ENCODE data around the gene ANKRD13B.
"Not testable (repeated sequence)": the region's sequence is repeated elsewhere in the genome, so short reads cannot be mapped to it uniquely, and the experiment has no call there.

Gene ANKRD13B

DNA sequence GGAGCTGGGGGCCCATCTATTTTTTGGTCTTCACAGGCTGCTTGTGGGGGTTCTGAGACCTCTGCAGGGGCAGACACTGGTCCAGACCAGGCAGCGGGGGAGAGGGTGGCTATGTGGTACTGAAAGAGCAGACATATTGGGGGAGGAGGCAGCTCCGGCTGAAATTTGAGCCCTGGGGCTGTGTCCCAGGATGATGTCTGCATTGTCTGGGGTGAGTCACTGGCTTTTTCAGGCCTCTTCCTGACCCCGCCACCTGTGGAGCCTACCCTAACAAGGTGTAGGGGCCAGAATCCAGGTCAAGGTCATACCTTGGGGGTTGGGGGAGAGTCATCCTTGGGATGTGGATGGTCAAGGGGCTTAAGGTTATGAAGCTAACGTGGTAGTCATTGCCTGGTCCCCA is 27.3 kb downstream of the ANKRD13B start:
- DNase-seq: no peak

DNA sequence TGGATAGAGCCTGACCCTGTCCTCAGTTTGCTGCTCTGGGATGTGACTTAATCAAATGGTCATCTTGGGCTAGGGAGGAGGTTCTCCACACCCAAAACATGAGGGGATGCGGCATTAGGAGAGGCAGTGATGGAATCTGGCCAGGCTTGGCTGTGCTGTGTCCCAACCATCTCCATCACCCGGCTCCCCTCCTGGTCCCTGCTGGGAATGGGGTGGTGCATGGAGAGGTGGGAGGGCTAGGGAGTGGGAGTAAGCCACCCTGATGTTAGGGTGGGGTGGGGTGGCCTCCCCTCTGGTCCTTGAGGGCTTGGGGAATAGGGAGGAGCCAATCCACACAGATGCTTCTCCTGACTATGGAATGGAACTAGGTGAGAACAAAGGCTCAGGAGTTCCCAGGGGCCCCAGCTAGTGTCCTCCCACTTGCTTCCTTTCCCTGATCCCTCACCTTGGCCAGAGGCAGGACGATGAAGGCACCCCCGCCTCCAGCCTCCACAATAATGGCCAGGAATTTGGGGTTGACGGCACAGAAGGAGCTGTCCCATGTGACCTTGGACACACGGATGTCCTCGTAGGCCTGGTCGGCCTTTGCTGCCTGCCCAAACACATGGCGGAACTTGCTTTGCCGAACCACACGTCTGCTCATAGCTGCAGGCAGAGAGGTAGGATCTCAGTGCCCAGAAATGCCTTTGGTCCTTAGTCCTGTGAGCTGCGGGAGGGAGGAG is 28.0 kb downstream of the ANKRD13B start:
- DNase-seq: no peak

DNA sequence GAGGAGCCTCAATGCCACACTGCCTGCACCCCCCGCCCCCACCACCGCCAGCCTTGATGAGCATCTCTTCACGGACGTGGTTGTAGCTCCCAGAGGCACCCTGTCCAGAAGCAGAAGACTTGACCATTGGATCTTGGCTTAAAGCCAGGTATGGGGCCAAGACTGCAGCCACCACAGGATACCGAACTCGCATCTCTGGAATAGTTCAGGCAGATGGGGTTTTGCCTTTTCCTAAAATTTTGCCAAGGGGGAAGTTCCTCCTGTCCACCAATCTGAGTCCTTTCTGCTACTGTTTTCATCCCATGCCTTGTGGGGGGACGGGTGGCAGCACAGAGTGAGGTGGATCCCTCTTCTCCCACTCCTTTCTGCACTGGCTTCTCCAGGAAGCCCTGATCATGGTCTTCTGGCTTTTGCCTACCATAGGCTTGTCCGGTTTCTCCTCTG is 28.8 kb downstream of the ANKRD13B start:
- DNase-seq: no peak

DNA sequence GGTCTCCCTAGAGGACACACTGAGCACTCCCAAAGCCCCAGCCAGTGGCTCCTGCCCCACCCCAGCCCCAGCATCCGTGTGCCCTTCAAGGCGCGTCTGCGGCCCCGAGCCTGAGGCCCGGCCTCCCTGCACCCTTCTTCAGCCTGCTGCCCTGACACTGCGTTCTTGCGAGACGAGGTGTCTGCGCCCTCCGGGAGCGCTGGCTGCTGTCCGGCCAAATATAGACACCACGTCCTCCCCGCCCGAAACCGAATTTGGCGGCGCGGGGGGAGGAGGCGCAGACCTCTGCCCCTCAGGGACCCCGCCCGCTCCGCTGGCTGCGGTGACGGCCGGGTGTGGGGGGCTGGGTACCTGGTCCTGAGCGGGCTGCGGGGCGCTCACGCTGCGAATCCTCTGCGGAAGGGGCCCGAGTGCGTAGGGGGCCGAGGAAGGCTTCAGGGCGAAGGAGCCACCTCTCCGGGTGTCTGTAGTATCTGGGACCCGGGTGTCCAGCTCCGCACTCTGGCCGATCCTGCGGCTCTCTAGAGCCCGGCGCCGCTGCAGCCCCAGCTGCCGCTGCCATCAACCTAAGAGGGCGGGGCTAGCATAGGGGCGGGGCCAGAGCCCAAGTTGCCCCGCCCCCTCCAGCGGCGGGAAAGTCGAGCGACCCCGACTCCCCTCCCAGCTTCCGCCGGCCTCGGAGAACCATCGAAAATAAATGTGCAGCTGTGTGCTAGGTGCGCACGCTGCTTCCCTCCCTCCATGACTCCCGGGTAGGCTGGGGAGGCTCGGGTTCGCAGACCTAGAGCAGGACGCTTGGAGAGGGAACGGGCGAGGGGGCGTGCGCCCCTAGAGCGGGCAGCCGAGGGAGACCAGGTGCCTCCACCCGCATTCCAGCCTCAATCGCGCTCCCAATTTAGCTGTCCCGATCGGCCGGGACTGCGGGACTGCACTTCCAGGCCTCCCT is 29.7 kb downstream of the ANKRD13B start, which contains the start of gene CORO6:
Gene CORO6 (minus strand): TSS at position 576 of the 946 bp plus-strand sequence. CDS start 1,491 bp downstream, outside the sequence.
- no peak for DNase-seq

DNA sequence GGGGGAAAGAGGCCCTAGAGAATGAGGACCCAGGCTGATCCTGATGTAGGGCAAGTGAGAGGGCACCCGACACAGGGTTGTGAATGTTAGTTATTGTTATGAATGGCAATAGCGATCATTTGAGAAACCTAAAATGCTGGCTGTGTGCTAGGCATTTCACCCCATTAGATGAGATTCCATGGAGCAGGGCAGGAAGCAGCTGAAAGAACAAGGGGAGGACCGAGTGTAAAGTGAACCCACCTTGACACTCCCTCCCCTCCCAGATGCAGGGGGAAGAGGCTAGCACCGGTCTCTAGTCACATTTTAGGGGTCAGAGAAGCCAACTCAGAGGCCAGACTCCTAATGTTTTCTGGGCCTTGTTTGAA is 30.3 kb downstream of the ANKRD13B start:
- DNase-seq: no peak

DNA sequence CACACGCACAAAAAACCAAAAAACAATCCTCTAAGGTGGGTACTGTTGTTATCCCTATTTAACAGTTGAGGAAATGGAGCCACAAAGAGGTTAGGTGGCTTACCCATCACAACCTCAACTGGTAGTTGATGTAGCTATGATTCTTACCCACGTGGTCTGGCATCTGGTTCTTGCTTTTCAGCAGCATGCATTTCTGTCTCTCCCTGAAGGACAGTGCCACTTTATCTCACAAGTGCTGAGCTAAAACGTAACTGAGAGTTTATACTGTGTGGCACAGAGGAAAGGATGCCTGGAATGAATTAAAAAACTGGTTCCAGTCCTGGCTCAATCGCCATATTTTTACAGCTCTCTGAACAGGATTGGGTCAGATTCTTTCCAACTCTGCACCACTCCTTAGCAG is 31.7 kb downstream of the ANKRD13B start:
- no peak for DNase-seq

DNA sequence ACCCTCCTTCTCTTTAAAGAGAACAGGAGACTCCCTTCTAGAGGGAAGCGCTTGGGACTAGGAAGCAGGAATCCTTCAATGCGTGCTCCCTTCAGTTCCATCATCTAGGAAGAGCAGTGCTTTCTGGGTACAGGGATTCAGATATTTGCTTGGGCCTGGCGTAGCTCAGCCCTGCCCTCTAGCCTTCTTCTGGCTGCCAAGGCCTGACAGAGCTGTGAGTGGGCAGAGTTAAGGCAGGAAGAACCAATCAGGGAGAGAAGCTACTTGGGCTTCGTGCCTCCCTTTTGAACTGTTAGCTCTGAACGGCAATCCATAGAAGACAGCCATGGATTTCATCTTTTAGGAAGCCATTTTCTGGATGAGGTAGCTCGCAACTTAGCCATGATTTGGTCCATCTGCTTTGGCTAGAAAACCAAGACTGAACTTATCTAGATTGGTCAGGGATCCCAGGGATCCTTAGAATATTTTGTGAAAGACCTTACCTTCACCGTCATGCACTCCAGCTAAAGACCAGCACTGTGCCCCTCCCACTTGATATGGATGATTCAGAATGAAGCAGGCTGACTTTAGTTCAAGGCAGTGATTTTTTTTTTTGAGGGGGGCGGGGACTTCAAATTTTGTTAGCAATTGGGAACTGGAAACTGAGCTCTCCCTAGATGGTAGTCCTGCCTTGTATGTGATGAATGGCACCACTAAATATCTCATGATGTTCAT is 32.3 kb downstream of the ANKRD13B start:
- no peak for DNase-seq

DNA sequence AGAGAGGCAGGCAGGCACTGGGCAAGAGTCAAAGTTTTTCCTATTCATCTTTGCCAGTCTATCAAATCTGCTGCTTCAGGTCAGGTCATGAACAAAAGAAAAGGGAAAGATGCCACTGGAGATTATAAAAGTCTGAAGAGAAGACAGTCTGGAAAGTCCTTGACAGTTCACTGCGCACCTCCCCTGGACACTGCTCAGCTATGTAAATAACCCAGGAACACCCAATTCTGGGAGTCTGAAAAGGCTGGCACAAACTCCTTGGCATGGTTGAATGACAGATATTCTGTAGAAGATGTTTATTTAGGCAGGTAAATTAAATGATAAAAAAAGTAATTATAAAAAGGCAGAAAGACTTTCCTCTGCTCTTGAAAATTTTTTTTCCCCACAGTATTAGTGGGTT is 35.0 kb downstream of the ANKRD13B start:
- no peak for DNase-seq

DNA sequence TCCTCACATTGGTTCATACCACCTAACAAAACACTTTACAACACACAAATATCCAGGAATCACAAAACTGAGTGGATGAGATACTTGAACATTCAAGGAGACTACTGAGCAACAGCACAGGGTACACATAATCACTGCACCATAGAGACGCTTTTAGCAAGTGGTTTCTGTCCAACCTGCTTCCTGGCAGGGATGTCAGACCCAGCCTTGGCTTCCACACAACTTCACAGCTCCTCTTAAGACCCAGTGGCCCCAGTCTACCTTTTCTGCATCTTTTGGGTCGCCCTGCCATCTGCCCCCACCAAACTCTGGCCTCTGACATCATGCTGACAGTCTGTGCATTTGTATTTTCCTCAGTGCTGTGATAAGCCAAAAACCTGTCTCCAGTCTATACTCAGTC is 35.7 kb downstream of the ANKRD13B start:
- no peak for DNase-seq

DNA sequence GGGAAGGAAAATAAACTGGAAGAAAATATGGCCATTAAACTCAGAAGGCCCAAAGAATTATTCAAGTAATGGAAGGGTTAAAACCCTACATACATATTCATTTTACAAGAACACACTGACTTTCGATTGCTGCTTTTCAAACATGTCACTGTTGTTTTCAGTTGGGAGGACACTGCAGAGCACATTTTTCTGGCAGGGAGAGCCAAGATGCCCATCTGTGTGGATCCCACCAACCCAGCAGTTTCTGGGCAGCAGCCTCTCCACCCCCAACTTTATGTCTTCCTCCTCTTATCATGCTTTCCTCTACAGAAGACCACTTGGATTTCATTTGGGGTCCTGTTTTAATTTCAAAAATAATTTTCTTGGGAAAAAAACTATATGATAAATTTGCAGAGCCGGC is 36.9 kb downstream of the ANKRD13B start:
- peak; percentile 17 for DNase-seq

DNA sequence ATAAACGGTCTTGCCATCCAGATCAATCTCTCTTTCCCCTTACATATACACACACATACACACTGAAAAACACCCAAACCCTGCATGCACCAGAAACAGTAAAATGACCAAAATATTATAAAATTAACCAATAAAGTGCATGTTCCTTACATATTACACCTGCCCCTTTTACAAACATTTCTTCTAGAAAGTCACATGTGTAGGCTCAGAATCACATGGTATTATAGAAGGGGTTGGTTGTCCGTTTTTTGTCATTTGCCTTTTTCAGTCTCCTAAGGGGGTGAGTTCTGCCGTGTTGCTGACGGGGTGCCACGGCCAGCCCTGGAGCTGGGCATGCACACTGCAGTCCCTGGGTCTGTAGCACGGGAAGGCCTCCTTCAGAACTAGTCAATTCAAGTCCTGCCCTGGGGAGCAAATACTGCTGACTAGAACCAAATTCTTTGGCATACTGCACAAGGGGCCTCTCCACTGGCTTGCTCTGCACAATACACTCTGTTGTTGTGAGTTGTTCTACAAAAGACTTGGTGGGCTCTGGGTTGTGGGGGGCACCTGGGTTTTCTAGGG is 37.8 kb downstream of the ANKRD13B start:
- no peak for DNase-seq

DNA sequence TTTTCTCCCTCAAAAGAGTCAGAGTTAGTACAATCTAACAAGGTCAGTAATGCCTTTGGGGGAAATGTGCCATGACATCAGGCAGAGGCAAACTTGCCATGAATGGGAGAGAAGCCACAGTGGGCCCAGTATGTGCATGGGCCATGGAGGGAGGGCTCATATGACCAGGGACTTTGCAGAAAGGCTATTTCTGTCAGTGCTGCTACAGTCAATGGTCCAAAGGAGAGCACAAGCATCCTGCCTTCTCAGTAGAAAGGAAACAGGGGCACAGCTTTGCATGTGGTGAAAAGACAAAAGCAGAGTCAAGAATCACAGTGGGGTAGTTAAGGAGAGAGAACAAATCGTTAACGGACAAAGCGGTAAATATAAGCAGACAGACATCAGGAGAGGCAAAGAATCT is 41.0 kb downstream of the ANKRD13B start:
- DNase-seq: no peak

DNA sequence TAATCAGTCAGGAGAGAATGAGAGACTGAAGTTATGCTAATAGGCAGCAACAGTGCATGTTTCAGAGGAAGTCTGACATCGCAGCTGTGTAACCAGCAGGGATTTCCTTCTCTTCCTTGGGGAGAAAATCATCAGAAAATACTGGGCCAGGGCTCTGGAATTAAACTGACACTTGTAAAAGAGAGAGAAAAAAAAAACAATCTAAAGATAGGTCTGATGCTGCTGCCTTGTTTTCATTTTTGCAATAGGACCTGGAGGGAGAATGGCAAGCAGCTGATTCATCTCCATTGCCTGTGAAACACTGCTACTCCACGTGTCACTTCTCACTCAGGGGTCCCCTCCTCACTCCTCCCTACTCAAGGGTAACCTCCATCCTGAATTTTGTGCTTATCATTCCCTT is 47.5 kb downstream of the ANKRD13B start:
- DNase-seq: no peak

DNA sequence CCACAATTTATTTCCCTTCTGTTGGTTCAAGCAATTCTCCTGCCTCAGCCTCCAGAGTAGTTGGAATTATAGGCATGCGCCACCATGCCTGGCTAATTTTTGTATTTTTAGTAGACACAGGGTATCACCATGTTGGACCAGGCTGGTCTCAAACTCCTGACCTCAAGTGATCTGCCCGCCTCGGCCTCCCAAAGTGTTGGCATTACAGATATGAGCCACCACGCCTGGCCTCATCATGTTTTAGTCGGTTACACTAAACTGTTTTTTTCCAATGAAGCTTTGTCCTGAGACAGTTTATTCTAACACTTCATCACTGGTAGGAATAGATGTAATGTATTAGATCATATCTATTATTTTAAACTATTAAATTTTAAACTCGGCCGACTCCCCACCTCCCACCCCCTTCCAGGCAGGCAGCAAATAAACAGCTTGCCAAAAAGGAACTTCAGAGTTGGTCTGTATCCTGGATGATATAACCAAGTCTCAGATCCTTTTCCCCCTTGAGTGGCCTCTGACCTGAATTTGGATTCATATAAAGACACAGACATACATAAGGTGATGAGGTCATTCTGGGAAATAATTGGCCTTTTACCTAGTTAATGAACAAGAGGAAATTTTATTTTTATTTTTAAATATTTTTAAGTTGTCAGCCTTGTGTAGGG is 48.2 kb downstream of the ANKRD13B start:
- no peak for DNase-seq

DNA sequence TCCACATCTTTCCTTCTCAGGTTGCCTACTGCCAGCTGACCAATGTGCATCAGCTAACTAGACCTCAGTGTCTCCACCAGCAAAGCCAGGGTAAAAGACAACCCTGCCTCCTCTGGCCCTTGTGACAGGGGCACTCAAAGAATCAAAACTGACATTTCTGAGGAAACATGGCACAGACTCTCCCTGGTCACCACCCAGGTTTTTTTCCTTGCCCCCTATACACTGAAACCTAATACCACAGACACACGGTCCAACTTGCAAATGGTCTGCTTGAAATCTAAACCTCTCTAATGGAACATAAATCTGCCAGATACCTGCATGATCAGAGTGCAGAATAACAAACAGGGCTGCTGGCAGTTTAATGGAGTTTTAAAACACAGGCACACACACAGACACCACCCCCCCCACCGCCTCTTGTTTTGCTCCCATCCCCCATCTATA is 49.3 kb downstream of the ANKRD13B start:
- DNase-seq: no peak

DNA sequence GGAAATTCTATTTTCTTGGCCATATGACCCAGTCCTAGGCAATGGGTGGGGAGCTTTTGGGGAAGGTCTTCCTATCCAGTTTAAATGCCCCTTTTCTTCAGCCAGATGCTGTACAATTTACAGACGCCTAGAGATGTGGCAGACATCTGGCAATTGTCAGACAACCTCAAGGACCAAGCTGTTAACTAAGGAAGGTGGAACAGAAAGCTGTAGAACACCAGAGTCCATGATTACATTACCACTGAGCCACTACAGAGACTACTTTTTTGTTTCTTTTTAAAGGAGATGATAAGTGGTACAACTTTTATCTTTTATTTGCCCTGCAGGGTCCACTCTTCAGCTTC is 50.9 kb downstream of the ANKRD13B start:
- DNase-seq: no peak

DNA sequence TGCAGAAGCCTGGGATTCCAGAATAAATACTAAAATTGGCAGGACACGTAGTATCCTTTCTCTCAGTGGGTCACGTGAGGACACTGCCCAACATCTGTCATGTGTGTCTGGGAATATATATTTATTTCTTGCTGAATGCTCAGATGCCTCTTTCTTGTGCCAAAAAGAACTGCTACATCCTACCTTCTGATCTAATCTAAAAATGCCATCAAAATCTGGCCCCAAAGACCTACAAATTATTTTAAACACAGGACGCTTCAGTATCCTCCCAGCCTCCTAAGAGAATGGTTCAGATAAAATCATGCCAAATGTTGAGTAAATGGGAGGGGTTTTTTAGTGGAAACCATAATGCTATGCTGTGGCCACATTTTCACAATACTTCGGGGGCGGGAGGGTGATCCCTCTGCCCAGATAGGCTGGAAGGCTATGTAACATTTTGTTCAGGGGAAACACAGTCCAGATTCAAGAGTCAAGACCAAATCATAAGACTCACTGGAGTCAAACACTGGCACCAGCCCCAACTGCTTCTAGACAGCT is 52.7 kb downstream of the ANKRD13B start:
- DNase-seq: peak; percentile 70

DNA sequence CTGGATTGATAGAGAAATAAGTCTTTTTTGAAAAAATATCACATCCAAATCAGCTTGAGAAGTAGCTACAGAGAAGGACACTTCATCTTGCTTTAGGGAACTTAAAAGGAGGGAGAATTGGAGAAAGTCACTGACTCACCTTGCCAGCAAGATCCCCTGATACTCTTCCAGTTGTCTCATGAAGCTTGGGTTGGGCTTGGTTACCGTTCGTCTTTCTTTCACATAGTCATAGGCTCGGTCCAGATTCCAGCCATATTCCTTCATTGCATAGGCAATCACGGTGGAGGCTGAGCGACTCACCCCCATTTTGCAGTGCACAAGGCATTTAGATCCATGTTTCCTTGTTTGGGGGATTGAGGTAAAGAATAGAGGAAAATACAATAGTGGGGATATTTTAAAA is 55.1 kb downstream of the ANKRD13B start:
- DNase-seq: no peak

DNA sequence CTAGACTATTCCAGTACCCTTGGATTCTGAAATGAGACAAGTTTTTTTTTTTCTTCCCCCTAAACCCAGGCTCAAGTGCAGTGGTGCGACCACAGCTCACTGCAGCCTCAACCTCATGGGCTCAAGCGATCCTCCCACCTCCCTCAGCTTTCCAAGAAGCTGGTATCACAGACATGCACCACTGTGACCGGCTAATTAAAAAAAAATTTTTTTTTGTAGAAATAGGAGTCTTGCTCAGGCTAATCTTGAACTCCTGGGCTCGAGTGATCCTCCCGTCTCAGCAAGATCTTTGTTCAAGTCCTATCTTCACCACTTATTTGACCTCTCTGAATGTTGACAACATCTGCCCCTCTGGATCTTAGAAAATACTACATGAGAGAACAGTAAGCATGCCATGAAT is 56.4 kb downstream of the ANKRD13B start:
- DNase-seq: no peak

DNA sequence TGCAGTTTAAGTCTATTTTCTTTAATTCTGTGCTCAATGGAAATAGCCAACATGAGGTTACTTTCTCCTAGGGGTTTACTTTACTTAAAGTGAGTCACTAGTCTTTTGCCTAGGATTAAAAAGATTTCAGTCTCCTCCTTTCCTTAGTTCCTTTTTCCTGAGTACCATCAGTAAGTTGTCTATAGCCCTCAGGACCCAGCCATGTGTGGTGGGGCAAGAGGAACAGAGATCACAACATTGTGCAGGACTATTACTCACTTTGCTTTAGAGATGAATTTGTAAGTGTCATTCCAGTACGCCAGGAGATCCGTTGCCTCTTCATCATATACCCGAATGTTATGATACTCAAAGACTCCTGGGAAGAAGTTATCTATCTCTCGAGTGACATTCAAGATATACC is 57.5 kb downstream of the ANKRD13B start:
- no peak for DNase-seq

DNA sequence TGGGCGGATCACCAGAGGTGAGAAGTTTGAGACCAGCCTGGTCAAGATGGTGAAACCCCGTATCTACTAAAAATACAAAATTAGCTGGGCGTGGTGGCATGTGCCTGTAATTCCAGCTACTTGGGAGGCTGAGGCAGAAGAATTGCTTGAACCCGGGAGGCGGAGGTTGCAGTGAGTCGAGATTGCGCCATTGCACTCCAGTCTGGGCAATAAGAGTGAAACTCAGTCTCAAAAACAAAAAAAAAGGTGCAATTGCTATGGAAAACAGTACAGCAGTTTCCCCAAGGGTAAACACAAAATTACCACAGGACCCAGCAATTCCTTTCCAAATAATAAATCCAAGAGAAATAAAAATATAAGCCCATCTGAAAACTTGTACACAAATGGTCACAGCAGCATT is 59.0 kb downstream of the ANKRD13B start:
- not testable (repeated sequence) for DNase-seq

DNA sequence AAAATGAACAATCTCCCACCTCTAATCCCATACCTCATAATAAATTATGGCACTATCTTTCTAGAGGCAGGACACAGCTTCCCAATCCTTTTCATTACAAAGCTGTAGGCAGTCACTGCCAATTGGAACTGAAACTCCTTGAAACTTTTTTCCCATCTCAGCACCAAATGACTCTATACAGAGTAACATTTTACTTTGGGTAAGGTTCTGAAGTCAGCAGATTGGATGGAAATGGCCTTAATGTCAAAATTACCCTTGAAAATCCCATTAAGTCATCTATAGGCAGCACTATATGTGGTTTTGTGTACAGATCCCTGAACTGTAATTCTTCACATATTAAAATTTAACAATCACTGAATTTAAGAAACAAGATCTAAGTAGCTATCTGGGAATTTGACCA is 60.0 kb downstream of the ANKRD13B start:
- no peak for DNase-seq
